CD14-positive monocyte (primary cell): ENCODE results near the gene CERKL. TPM values are rescaled to one million over a fixed set of nuclear protein-coding genes. Genes with fewer than 3 reads are reported as not detected.

Source experiments
- DNase-seq, 3 donors: peaks; one replicate each; pipeline ENCODE4 v3.0.0-alpha.2; 2011 to 2022
- H2AFZ ChIP-seq: 2 replicates; pipeline ENCODE4 v1.6.0; 2012; ENCODE audit warnings: mild to moderate bottlenecking, low read depth, low read length, inconsistent platforms; ENCODE audit not compliant: insufficient read depth, poor library complexity, severe bottlenecking
- H3K27ac ChIP-seq, 2 donors: 1 replicate in 1 of 2; 2 replicates in 1 of 2; pipeline ENCODE4 v1.5.1; 2012 to 2013; ENCODE audit warnings: low read length in 2 of 2, control low read depth in 1 of 2, inconsistent platforms in 1 of 2, low read depth in 1 of 2, mild to moderate bottlenecking in 1 of 2
- H3K27me3 ChIP-seq, 2 donors: one replicate each; pipeline versions ENCODE4 v1.6.0 to v1.6.1; 2011 to 2013; ENCODE audit warnings: low read length in 2 of 2; ENCODE audit not compliant: control insufficient read depth in 2 of 2, insufficient read depth in 2 of 2
- H3K36me3 ChIP-seq, 2 donors: replicated peaks in 1 of 2; 1 replicate in 1 of 2; 2 replicates in 1 of 2; pipeline versions ENCODE4 v1.5.1 to v1.6.1; 2012 to 2013; ENCODE audit warnings: low read length in 2 of 2, control low read depth in 1 of 2, inconsistent platforms in 1 of 2, mild to moderate bottlenecking in 1 of 2; ENCODE audit not compliant: insufficient read depth in 2 of 2, control insufficient read depth in 1 of 2
- H3K4me1 ChIP-seq, 2 donors: 1 replicate in 1 of 2; 2 replicates in 1 of 2; pipeline versions ENCODE4 v1.5.1 to v1.6.1; 2012 to 2013; ENCODE audit warnings: low read length in 2 of 2, control low read depth in 1 of 2, inconsistent platforms in 1 of 2, mild to moderate bottlenecking in 1 of 2, moderate library complexity in 1 of 2; ENCODE audit not compliant: insufficient read depth in 2 of 2, control insufficient read depth in 1 of 2
- H3K4me2 ChIP-seq: replicated peaks from 2 replicates; pipeline ENCODE3; 2012; ENCODE audit warnings: low read length, moderate library complexity, mild to moderate bottlenecking; ENCODE audit not compliant: poor library complexity, severe bottlenecking; ENCODE audit errors: extremely low read depth
- H3K4me3 ChIP-seq, 3 experiments: fragments of 200-600 bp in 1 of 3; sonication (generic) in 1 of 3; replicated peaks in 1 of 3; 1 replicate in 2 of 3; 2 replicates in 1 of 3; pipeline ENCODE4 v1.5.1; 2011 to 2013; ENCODE audit warnings: low read length in 3 of 3, mild to moderate bottlenecking in 3 of 3, control low read depth in 2 of 3, low read depth in 2 of 3, inconsistent platforms in 1 of 3, moderate library complexity in 1 of 3
- H3K79me2 ChIP-seq: 2 replicates; pipeline ENCODE4 v1.6.0; 2012; ENCODE audit warnings: mild to moderate bottlenecking, control low read depth, inconsistent platforms, low read length, moderate library complexity; ENCODE audit not compliant: insufficient read depth
- H3K9ac ChIP-seq: 2 replicates; pipeline ENCODE4 v1.6.0; 2017; ENCODE audit warnings: low read length, mild to moderate bottlenecking; ENCODE audit not compliant: insufficient read depth, poor library complexity, severe bottlenecking
- H3K9me3 ChIP-seq, 2 donors: replicated peaks in 1 of 2; 1 replicate in 1 of 2; 2 replicates in 1 of 2; pipeline versions ENCODE4 v1.5.1 to v1.6.1; 2012 to 2013; ENCODE audit warnings: low read length in 2 of 2, control low read depth in 1 of 2; ENCODE audit not compliant: control insufficient read depth in 1 of 2, insufficient read depth in 1 of 2
- H4K20me1 ChIP-seq: 2 replicates; pipeline ENCODE4 v1.6.0; 2012; ENCODE audit warnings: mild to moderate bottlenecking, low read length, control low read depth, moderate library complexity; ENCODE audit not compliant: insufficient read depth
- H3K27ac Mint-ChIP-seq, 7 donors: one replicate each; pipeline ENCODE4 v1.8.0; 2020; ENCODE audit warnings: mild to moderate bottlenecking in 7 of 7, mixed read lengths in 7 of 7, moderate library complexity in 6 of 7, inconsistent platforms in 2 of 7
- H3K27me3 Mint-ChIP-seq, 3 donors: one replicate each; pipeline ENCODE4 v1.8.0; 2021 to 2022; ENCODE audit warnings: low read depth in 3 of 3, mild to moderate bottlenecking in 3 of 3, mixed read lengths in 3 of 3, moderate library complexity in 3 of 3, inconsistent platforms in 1 of 3
- H3K36me3 Mint-ChIP-seq, 2 donors: one replicate each; pipeline ENCODE4 v1.8.0; 2020; ENCODE audit warnings: mixed read lengths in 2 of 2, inconsistent platforms in 1 of 2, mild to moderate bottlenecking in 1 of 2
- H3K4me1 Mint-ChIP-seq: one replicate; pipeline ENCODE4 v1.8.0; 2020; ENCODE audit warnings: mild to moderate bottlenecking, mixed read lengths
- H3K4me3 Mint-ChIP-seq, 2 donors: one replicate each; pipeline ENCODE4 v1.8.0; 2020; ENCODE audit warnings: mild to moderate bottlenecking in 2 of 2, mixed read lengths in 2 of 2, moderate library complexity in 1 of 2
- H3K9me3 Mint-ChIP-seq, 7 donors: one replicate each; pipeline ENCODE4 v1.8.0; 2020 to 2022; ENCODE audit warnings: mixed read lengths in 7 of 7, mild to moderate bottlenecking in 6 of 7, moderate library complexity in 6 of 7, inconsistent platforms in 2 of 7
- whole genome bisulfite sequencing: methylation state at CpG from one replicate; pipeline ENCODE4 v1.1.5; 2013; ENCODE audit warnings: missing lambda C conversion rate; ENCODE audit not compliant: insufficient coverage; 5-methylcytosine and 5-hydroxymethylcytosine counted together
- intact Hi-C, 2 donors: fragments of 100-400 bp; cut with micrococcal nuclease; formaldehyde crosslinking; loops; one replicate each; pipeline versions ENCODE4 v1.15.0 to v1.15.1; 2023
- polyA plus RNA-seq, 3 donors: library from polyadenylated mRNA; depleted of rRNA in 1 of 3; unstranded in 2 of 3; stranded (reverse) in 1 of 3; fragments of 300-500 nt in 2 of 3; fragments of >200 nt in 1 of 3; fragmentation: Illumina TruSeq in 2 of 3; gene quantifications; 1 replicate in 2 of 3; 2 replicates in 1 of 3; pipeline ENCODE4 v1.2.3, GENCODE V29; 2012 to 2021
- TF ChIP-seq, protein P1 (sequence below): fragments of 200-600 bp; IDR thresholded peaks from one replicate; pipeline ENCODE4 v1.8.0; 2022; ENCODE audit warnings: antibody characterized with exemption, mild to moderate bottlenecking

Gene CERKL
- polyA plus RNA-seq, 3 donors: 0.12 to 16.3 (median 8.6) TPM

DNA sequence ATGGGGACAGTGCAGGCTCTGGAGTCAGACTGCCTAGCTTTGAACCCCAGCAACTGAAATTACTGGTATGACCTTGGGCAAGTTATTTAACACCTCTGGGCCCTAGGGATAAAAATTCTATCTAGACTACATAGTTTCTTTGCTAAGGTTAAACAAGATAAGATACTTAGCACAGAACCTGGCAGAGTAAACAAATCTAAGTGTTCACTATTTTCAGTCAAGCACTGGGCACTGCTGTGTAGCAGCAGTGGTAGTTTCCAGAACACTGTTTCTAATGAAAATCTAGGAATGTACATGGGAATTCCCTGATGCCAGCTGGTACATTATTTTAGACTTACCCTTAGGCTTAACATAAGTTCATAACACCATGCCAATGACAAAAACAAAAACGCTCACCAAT, 17.2 kb downstream of the CERKL start:
- H3K36me3 ChIP-seq: no peaks in the 10 kb centered on the region
- Mint-ChIP-seq H3K4me1 (peaks cover 15% of the 10 kb centered on the region), H3K36me3 (no peaks in the 10 kb centered on the region), H3K4me3 (no peak overlapping the region), H3K27me3 (peaks cover 0 to 1% (median 0%) of the 10 kb centered on the region in 3 donors), H3K27ac (no peak overlapping the region), H3K9me3 (peaks cover 0 to 2% (median 0%) of the 10 kb centered on the region in 7 donors)
- TF ChIP-seq, protein P1, sequence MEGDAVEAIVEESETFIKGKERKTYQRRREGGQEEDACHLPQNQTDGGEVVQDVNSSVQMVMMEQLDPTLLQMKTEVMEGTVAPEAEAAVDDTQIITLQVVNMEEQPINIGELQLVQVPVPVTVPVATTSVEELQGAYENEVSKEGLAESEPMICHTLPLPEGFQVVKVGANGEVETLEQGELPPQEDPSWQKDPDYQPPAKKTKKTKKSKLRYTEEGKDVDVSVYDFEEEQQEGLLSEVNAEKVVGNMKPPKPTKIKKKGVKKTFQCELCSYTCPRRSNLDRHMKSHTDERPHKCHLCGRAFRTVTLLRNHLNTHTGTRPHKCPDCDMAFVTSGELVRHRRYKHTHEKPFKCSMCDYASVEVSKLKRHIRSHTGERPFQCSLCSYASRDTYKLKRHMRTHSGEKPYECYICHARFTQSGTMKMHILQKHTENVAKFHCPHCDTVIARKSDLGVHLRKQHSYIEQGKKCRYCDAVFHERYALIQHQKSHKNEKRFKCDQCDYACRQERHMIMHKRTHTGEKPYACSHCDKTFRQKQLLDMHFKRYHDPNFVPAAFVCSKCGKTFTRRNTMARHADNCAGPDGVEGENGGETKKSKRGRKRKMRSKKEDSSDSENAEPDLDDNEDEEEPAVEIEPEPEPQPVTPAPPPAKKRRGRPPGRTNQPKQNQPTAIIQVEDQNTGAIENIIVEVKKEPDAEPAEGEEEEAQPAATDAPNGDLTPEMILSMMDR: no peak
- no peak for DNase-seq
- H4K20me1 ChIP-seq: no peaks in the 10 kb centered on the region
- H3K4me1 ChIP-seq: no peaks in the 10 kb centered on the region
- H3K9me3 ChIP-seq: no peaks in the 10 kb centered on the region
- no peak overlapping the region for H3K27ac ChIP-seq
- H3K9ac ChIP-seq: no peak overlapping the region
- H2AFZ ChIP-seq: no peak overlapping the region
- H3K4me3 ChIP-seq: no peak overlapping the region
- H3K27me3 ChIP-seq: no peaks in the 10 kb centered on the region
- H3K79me2 ChIP-seq: no peaks in the 10 kb centered on the region
- H3K4me2 ChIP-seq: no peak overlapping the region
- 0% methylated on average over 1 of the region's 1 CpG for WGBS
- intact Hi-C loops: no loop called here

DNA sequence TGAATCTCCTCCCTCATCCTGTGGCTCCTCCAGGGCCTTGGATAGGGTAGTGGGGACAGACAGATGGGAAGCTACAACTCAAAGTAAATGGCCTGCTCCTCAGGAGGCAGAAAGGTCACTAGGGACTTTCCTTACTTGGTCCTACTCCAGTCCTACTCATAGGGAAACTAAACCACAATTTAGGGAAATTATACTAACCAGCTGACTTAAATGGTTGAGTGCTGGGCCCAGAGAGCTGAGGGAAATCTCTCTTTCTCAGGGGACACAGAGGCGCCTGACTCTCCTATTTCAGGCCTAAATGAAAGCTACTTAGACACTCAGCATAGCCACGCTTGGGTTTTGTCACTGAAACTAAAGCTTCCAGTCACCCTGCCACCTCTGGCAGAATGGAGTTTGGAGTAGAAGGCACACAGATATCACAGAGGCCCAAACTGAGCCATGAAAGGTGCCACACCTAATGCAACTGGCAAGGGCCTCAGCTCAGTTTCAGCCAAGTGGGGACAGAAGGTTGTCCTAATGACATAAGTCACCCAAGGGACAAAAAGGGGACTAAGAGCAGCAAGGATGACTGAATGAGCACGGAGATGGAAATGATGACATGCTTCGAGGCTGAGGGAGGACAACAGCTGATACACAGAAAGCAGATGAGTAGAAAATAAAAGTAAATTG, 24.0 kb downstream of the CERKL start:
- Histone ChIP-seq H3K36me3 (no peaks in the 10 kb centered on the region), H2AFZ (no peak overlapping the region), H4K20me1 (no peaks in the 10 kb centered on the region), H3K79me2 (no peaks in the 10 kb centered on the region), H3K27me3 (no peaks in the 10 kb centered on the region), H3K27ac (no peak overlapping the region), H3K9me3 (no peaks in the 10 kb centered on the region), H3K4me3 (no peak overlapping the region), H3K4me2 (no peak overlapping the region), H3K4me1 (no peaks in the 10 kb centered on the region), H3K9ac (no peak overlapping the region)
- WGBS: 89% methylated on average over 3 of the region's 4 CpGs
- intact Hi-C loops: no loop called here
- TF ChIP-seq, protein P1: no peak
- no peak for DNase-seq
- no peak overlapping the region for H3K27ac Mint-ChIP-seq
- no peaks in the 10 kb centered on the region for H3K36me3 Mint-ChIP-seq
- no peaks in the 10 kb centered on the region for H3K27me3 Mint-ChIP-seq
- no peak overlapping the region for H3K4me3 Mint-ChIP-seq
- no peaks in the 10 kb centered on the region for H3K9me3 Mint-ChIP-seq
- H3K4me1 Mint-ChIP-seq: peaks cover 23% of the 10 kb centered on the region
